HepG2 (cell line): ENCODE results near the gene UTP20. TPM values are rescaled to one million over a fixed set of nuclear protein-coding genes. Genes with fewer than 3 reads are reported as not detected.
A peak's percentile ranks its signal among the peaks of the same experiment; 100 is the strongest.

Source experiments
- ARHGAP35 ChIP-seq: sonication (generic); formaldehyde crosslinking; IDR thresholded peaks from 2 replicates; pipeline ENCODE4 v1.9.0; 2022; ENCODE audit warnings: mild to moderate bottlenecking, inconsistent platforms, moderate library complexity, missing genetic modification reagents, borderline replicate concordance
- BORCS8-MEF2B ChIP-seq: sonication (generic); formaldehyde crosslinking; IDR thresholded peaks from 2 replicates; pipeline ENCODE4 v1.8.0; 2022; ENCODE audit warnings: mild to moderate bottlenecking, missing genetic modification reagents
- EZH2 ChIP-seq: conservative IDR thresholded peaks from 2 replicates; pipeline ENCODE4 v1.6.1; 2012; ENCODE audit warnings: mild to moderate bottlenecking, low read depth, low read length, moderate library complexity
- FOXM1 ChIP-seq: sonication (generic); formaldehyde crosslinking; IDR thresholded peaks from 2 replicates; pipeline ENCODE4 v1.5.0; 2020; ENCODE audit warnings: missing genetic modification reagents
- KDM5A ChIP-seq: fragments of 200-600 bp; sonication (generic); IDR thresholded peaks from 2 replicates; pipeline ENCODE4 v1.7.0; 2018; ENCODE audit warnings: antibody characterized with exemption, mild to moderate bottlenecking, low read length, borderline replicate concordance
- NFKB2 ChIP-seq: sonication (generic); formaldehyde crosslinking; IDR thresholded peaks from 2 replicates; pipeline ENCODE4 v1.4.0; 2020; ENCODE audit warnings: missing genetic modification reagents, borderline replicate concordance
- SNRNP70 ChIP-seq: fragments of 200-400 bp; formaldehyde crosslinking; IDR thresholded peaks from 2 replicates; pipeline ENCODE4 v1.6.1; 2017; ENCODE audit warnings: mild to moderate bottlenecking, low read depth, low read length, moderate library complexity
- TAF1 ChIP-seq: sonication (generic); formaldehyde crosslinking; IDR thresholded peaks from 2 replicates; pipeline ENCODE4 v1.4.0; 2020; ENCODE audit warnings: missing genetic modification reagents
- TCF7L2 ChIP-seq: IDR thresholded peaks from 2 replicates; pipeline ENCODE4 v1.6.1; 2011; ENCODE audit warnings: mild to moderate bottlenecking, low read depth, low read length, moderate library complexity
- ZNF256 ChIP-seq: sonication (generic); formaldehyde crosslinking; conservative IDR thresholded peaks from 2 replicates; pipeline ENCODE4 v1.4.0; 2020; ENCODE audit warnings: missing genetic modification reagents
- ZNF501 ChIP-seq: sonication (generic); formaldehyde crosslinking; IDR thresholded peaks from 2 replicates; pipeline ENCODE4 v1.5.1; 2020; ENCODE audit warnings: mild to moderate bottlenecking, moderate library complexity, missing genetic modification reagents
- ZNF766 ChIP-seq: sonication (generic); formaldehyde crosslinking; IDR thresholded peaks from 2 replicates; pipeline ENCODE4 v1.5.0; 2020; ENCODE audit warnings: missing genetic modification reagents, borderline replicate concordance
- ZNF788 ChIP-seq: sonication (generic); formaldehyde crosslinking; IDR thresholded peaks from 2 replicates; pipeline ENCODE4 v1.5.0; 2020; ENCODE audit warnings: mild to moderate bottlenecking, missing genetic modification reagents, borderline replicate concordance
- ZNF816 ChIP-seq: sonication (generic); formaldehyde crosslinking; IDR thresholded peaks from 2 replicates; pipeline ENCODE4 v1.8.0; 2022; ENCODE audit warnings: missing genetic modification reagents, mild to moderate bottlenecking, borderline replicate concordance
- ZSCAN12 ChIP-seq: sonication (generic); formaldehyde crosslinking; IDR thresholded peaks from 2 replicates; pipeline ENCODE4 v1.9.0; 2021; ENCODE audit warnings: mild to moderate bottlenecking, missing genetic modification reagents
- polyA plus RNA-seq, 8 experiments: library from polyadenylated mRNA; depleted of rRNA in 3 of 8; stranded (reverse) in 7 of 8; unstranded in 1 of 8; fragments of >200 nt; fragmentation: Illumina TruSeq in 4 of 8; extraction: Trizol in 4 of 8; gene quantifications; 2 replicates each; pipeline versions ENCODE4 v1.2.1 to v1.2.3, GENCODE V29; 2011 to 2016; ENCODE audit warnings: low read depth in 4 of 8, missing spikeins in 1 of 8, mixed read lengths in 1 of 8; ENCODE audit not compliant: insufficient read depth in 1 of 8
- total RNA-seq, 5 experiments: library from RNA; depleted of rRNA; stranded (reverse); fragments of >200 nt; fragmentation: Illumina TruSeq; extraction: Trizol; gene quantifications; 2 replicates each; pipeline ENCODE4 v1.2.3, GENCODE V29; 2016; ENCODE audit warnings: low read depth in 1 of 5
- TF ChIP-seq, protein P1 (sequence below), 2 experiments: sonication (generic) in 1 of 2; formaldehyde crosslinking in 1 of 2; IDR thresholded peaks; 2 replicates each; pipeline versions ENCODE4 v1.4.0 to v1.6.1; 2018 to 2020; ENCODE audit warnings: missing genetic modification reagents in 2 of 2, borderline replicate concordance in 1 of 2, low read depth in 1 of 2, mild to moderate bottlenecking in 1 of 2, missing biosample characterization in 1 of 2
- TF ChIP-seq, protein P2 (sequence below): sonication (generic); formaldehyde crosslinking; IDR thresholded peaks from 2 replicates; pipeline ENCODE4 v1.4.0; 2020; ENCODE audit warnings: missing genetic modification reagents, borderline replicate concordance
- TF ChIP-seq, protein P3 (sequence below): sonication (generic); formaldehyde crosslinking; IDR thresholded peaks from 2 replicates; pipeline ENCODE4 v1.4.0; 2020; ENCODE audit warnings: mild to moderate bottlenecking, missing genetic modification reagents
- TF ChIP-seq, protein P4 (sequence below): sonication (generic); formaldehyde crosslinking; IDR thresholded peaks from 2 replicates; pipeline ENCODE4 v1.4.0; 2020; ENCODE audit warnings: low read depth, mild to moderate bottlenecking, missing genetic modification reagents
- TF ChIP-seq, protein P5 (sequence below): sonication (generic); formaldehyde crosslinking; IDR thresholded peaks from 2 replicates; pipeline ENCODE4 v1.4.0; 2020; ENCODE audit warnings: mild to moderate bottlenecking, missing genetic modification reagents
- TF ChIP-seq, protein P6 (sequence below): sonication (generic); formaldehyde crosslinking; IDR thresholded peaks from 2 replicates; pipeline ENCODE4 v1.8.0; 2022; ENCODE audit warnings: missing genetic modification reagents, mild to moderate bottlenecking, moderate library complexity, borderline replicate concordance

UTP20 gene
- total and polyA plus RNA-seq, 2 of the 13 experiments (the other 11 are each of a cell fraction or from before 2014, with no cell fraction given), result 9.0 to 38.5 TPM

DNA sequence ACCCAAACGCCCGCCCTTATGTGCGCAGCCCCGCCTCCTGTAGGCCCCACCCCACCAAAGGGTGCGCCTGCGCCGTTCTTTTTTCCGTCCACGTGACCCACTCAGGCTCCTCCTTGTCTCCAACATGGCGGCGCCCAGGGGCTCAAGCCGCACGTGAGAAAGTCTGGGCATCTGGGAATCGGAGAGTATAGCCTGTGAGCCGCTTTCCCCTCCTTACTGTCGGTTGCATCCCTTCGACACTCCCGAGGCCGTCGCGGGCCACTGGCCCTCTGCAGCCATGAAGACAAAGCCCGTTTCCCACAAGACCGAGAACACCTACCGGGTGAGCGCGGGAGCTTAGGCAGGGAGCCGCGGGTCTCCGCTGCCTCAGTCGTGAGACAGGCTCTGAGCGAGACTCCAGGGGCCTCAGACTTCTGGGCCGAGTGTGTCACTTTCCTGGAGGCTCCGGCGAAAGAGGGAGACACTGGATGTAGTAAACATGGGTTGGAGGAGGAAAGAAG lies at the start of gene UTP20 (continued):
- TF ChIP-seq, protein P1, sequence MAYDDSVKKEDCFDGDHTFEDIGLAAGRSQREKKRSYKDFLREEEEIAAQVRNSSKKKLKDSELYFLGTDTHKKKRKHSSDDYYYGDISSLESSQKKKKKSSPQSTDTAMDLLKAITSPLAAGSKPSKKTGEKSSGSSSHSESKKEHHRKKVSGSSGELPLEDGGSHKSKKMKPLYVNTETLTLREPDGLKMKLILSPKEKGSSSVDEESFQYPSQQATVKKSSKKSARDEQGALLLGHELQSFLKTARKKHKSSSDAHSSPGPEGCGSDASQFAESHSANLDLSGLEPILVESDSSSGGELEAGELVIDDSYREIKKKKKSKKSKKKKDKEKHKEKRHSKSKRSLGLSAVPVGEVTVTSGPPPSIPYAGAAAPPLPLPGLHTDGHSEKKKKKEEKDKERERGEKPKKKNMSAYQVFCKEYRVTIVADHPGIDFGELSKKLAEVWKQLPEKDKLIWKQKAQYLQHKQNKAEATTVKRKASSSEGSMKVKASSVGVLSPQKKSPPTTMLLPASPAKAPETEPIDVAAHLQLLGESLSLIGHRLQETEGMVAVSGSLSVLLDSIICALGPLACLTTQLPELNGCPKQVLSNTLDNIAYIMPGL (CRISPR knock-in tag; IDR thresholded peaks at IDR 0.05; ENCODE audit: borderline replicate concordance in 1 of 2, low read depth in 1 of 2), result peak; percentile 43 to 64; a peak in 2 of 4 replicates
- TF ChIP-seq FOXM1 (CRISPR knock-in tag) (no peak), TAF1 (CRISPR knock-in tag) (peak; percentile 91), EZH2 (no peak), ZNF256 (CRISPR knock-in tag) (no peak), TCF7L2 (no peak), ZNF501 (CRISPR knock-in tag) (peak; percentile 88), ZNF766 (no peak), ZNF816 (CRISPR knock-in tag) (peak; percentile 72; the same call in 1 of the 2 replicates), NFKB2 (peak; percentile 89), ARHGAP35 (CRISPR knock-in tag) (0 out of 2 replicates have a peak, but pooled peaks have one; percentile 64), KDM5A (peak; percentile 98), ZSCAN12 (CRISPR knock-in tag) (peak; percentile 66; the same call in 1 of the 2 replicates), SNRNP70 (no peak), BORCS8-MEF2B (peak; percentile 45; the same call in 1 of the 2 replicates), ZNF788 (CRISPR knock-in tag) (peak; percentile 42; the same call in 1 of the 2 replicates)
- TF ChIP-seq, protein P2, sequence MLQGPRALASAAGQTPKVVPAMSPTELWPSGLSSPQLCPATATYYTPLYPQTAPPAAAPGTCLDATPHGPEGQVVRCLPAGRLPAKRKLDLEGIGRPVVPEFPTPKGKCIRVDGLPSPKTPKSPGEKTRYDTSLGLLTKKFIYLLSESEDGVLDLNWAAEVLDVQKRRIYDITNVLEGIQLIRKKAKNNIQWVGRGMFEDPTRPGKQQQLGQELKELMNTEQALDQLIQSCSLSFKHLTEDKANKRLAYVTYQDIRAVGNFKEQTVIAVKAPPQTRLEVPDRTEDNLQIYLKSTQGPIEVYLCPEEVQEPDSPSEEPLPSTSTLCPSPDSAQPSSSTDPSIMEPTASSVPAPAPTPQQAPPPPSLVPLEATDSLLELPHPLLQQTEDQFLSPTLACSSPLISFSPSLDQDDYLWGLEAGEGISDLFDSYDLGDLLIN, result peak; percentile 44; the same call in 1 of the 2 replicates
- TF ChIP-seq, protein P3, sequence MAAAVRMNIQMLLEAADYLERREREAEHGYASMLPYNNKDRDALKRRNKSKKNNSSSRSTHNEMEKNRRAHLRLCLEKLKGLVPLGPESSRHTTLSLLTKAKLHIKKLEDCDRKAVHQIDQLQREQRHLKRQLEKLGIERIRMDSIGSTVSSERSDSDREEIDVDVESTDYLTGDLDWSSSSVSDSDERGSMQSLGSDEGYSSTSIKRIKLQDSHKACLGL, result peak; percentile 100; the same call in 1 of the 2 replicates
- TF ChIP-seq, protein P4, sequence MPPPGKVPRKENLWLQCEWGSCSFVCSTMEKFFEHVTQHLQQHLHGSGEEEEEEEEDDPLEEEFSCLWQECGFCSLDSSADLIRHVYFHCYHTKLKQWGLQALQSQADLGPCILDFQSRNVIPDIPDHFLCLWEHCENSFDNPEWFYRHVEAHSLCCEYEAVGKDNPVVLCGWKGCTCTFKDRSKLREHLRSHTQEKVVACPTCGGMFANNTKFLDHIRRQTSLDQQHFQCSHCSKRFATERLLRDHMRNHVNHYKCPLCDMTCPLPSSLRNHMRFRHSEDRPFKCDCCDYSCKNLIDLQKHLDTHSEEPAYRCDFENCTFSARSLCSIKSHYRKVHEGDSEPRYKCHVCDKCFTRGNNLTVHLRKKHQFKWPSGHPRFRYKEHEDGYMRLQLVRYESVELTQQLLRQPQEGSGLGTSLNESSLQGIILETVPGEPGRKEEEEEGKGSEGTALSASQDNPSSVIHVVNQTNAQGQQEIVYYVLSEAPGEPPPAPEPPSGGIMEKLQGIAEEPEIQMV, result 0 out of 2 replicates have a peak, but pooled peaks have one; percentile 40
- TF ChIP-seq, protein P5, sequence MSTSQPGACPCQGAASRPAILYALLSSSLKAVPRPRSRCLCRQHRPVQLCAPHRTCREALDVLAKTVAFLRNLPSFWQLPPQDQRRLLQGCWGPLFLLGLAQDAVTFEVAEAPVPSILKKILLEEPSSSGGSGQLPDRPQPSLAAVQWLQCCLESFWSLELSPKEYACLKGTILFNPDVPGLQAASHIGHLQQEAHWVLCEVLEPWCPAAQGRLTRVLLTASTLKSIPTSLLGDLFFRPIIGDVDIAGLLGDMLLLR (CRISPR knock-in tag), result peak; percentile 100
- TF ChIP-seq, protein P6, sequence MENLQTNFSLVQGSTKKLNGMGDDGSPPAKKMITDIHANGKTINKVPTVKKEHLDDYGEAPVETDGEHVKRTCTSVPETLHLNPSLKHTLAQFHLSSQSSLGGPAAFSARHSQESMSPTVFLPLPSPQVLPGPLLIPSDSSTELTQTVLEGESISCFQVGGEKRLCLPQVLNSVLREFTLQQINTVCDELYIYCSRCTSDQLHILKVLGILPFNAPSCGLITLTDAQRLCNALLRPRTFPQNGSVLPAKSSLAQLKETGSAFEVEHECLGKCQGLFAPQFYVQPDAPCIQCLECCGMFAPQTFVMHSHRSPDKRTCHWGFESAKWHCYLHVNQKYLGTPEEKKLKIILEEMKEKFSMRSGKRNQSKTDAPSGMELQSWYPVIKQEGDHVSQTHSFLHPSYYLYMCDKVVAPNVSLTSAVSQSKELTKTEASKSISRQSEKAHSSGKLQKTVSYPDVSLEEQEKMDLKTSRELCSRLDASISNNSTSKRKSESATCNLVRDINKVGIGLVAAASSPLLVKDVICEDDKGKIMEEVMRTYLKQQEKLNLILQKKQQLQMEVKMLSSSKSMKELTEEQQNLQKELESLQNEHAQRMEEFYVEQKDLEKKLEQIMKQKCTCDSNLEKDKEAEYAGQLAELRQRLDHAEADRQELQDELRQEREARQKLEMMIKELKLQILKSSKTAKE (CRISPR knock-in tag), result no peak
